ENCODE data around the gene APCDD1L.

DNA sequence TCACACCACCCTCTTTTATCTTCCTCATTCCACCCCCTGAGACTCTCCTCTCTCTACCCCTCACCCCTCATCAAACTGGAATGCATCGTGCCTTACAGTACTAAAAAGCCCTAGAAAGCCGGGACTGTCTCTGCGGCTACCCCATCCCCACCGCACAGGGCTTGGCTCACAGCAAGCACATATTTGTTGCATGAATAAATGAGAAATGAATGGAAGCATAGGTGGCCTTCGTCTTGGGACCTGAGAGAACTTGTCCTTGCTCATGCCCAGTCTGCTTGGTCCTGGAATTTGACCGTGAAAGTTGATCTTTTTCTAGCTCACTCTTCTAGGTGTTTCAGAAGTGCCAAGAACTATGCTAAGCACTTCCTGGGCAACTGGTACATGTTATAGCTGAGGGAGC is 53.3 kb downstream of the APCDD1L start:
- TF ChIP-seq GATA3 (IDR thresholded peaks at IDR 0.05; ENCODE audit: low read depth, low read length) (no peak), GATA2 (IDR thresholded peaks at IDR 0.05; ENCODE audit: low read depth, low read length) (no peak)
